Activated naive CD4-positive, alpha-beta T cell treated with anti-CD3 and anti-CD28 coated beads for 36 hours (primary cell): ENCODE results near the gene CHKA. TPM values are rescaled to one million over a fixed set of nuclear protein-coding genes. Genes with fewer than 3 reads are reported as not detected.

Source experiments
- CTCF ChIA-PET: fragments of 350-600 bp; sonication (Branson Sonifier 250); formaldehyde crosslinking; loops from one replicate; lab custom pipeline; 2021; ENCODE audit warnings: antibody characterized with exemption; lab: Charles Lee
- DNase-seq: peaks from one replicate; pipeline ENCODE4 v3.0.0-alpha.2; 2020
- H3K27ac Mint-ChIP-seq: one replicate; pipeline ENCODE4 v1.8.0; 2021; ENCODE audit warnings: mild to moderate bottlenecking, mixed read lengths
- H3K27me3 Mint-ChIP-seq: one replicate; pipeline ENCODE4 v1.8.0; 2021; ENCODE audit warnings: low read depth, mixed read lengths
- H3K36me3 Mint-ChIP-seq: one replicate; pipeline ENCODE4 v1.8.0; 2021; ENCODE audit warnings: low read depth, mixed read lengths
- H3K4me1 Mint-ChIP-seq: one replicate; pipeline ENCODE4 v1.8.0; 2021; ENCODE audit warnings: low read depth, mixed read lengths
- H3K4me3 Mint-ChIP-seq: one replicate; pipeline ENCODE4 v1.8.0; 2021; ENCODE audit warnings: mild to moderate bottlenecking, moderate library complexity, mixed read lengths
- H3K9me3 Mint-ChIP-seq: one replicate; pipeline ENCODE4 v1.8.0; 2021; ENCODE audit warnings: mixed read lengths
- intact Hi-C: fragments of 100-400 bp; cut with micrococcal nuclease; formaldehyde crosslinking; loops from one replicate; pipeline ENCODE4 v1.15.1; 2023
- total RNA-seq, 2 experiments: library from RNA; stranded (reverse); gene quantifications; one replicate each; pipeline ENCODE4 v1.2.3, GENCODE V29; 2021

CHKA gene
- total RNA-seq, 2 experiments from 2014 or later: 6.8 to 7.1 TPM

GRCh38 chr11:68077617-68078582, 43.3 kb downstream of the CHKA start:
- Mint-ChIP-seq H3K4me1 (no peaks in the 10 kb centered on the region), H3K27me3 (no peaks in the 10 kb centered on the region), H3K9me3 (no peaks in the 10 kb centered on the region), H3K27ac (no peak overlapping the region), H3K4me3 (no peak overlapping the region), H3K36me3 (no peaks in the 10 kb centered on the region)
- DNase-seq: no peak
- intact Hi-C loops: no loop called here
- CTCF ChIA-PET: interaction anchor here (0.6 to 1.3 kb wide), 5 partner anchors 17 to 131 kb away, joined by 3 to 4 read pairs (median 3); no protein-coding TSS in a partner anchor

GRCh38 chr11:68076371-68077042, 44.7 kb downstream of the CHKA start:
- Mint-ChIP-seq H3K27ac (no peak overlapping the region), H3K9me3 (no peaks in the 10 kb centered on the region), H3K27me3 (no peaks in the 10 kb centered on the region), H3K4me1 (no peaks in the 10 kb centered on the region), H3K4me3 (no peak overlapping the region), H3K36me3 (no peaks in the 10 kb centered on the region)
- no peak for DNase-seq
- CTCF ChIA-PET: interaction anchor here (0.6 to 1.3 kb wide), 2 partner anchors 130 to 131 kb away, joined by 3 to 5 read pairs; no protein-coding TSS in a partner anchor
- intact Hi-C loops: no loop called here

GRCh38 chr11:68074584-68075352, 46.4 kb downstream of the CHKA start:
- Mint-ChIP-seq H3K9me3 (no peaks in the 10 kb centered on the region), H3K27ac (no peak overlapping the region), H3K36me3 (peaks cover 5% of the 10 kb centered on the region), H3K27me3 (no peaks in the 10 kb centered on the region), H3K4me3 (no peak overlapping the region), H3K4me1 (no peaks in the 10 kb centered on the region)
- CTCF ChIA-PET: no interaction called here
- intact Hi-C loops: no loop called here
- DNase-seq: no peak

- Mint-ChIP-seq H3K27ac (no peak overlapping the region), H3K27me3 (no peaks in the 10 kb centered on the region), H3K4me3 (no peak overlapping the region), H3K4me1 (no peaks in the 10 kb centered on the region), H3K9me3 (no peaks in the 10 kb centered on the region), H3K36me3 (peaks cover 10% of the 10 kb centered on the region)
- intact Hi-C loops: no loop called here
- DNase-seq: no peak
- CTCF ChIA-PET: interaction anchor here (0.6 kb wide), 1 partner anchor 138 kb away, joined by 4 read pairs; no protein-coding TSS in a partner anchor
Measured at GRCh38 chr11:68071281-68072048, 49.7 kb downstream of the CHKA start.

GRCh38 chr11:68067991-68068390, 53.2 kb downstream of the CHKA start:
- H3K4me1 Mint-ChIP-seq: no peaks in the 10 kb centered on the region
- H3K36me3 Mint-ChIP-seq: peaks cover 16% of the 10 kb centered on the region
- H3K9me3 Mint-ChIP-seq: no peaks in the 10 kb centered on the region
- no peak overlapping the region for H3K27ac Mint-ChIP-seq
- no peaks in the 10 kb centered on the region for H3K27me3 Mint-ChIP-seq
- CTCF ChIA-PET: no interaction called here
- no peak for DNase-seq
- intact Hi-C loops: no loop called here
- no peak overlapping the region for H3K4me3 Mint-ChIP-seq

GRCh38 chr11:68066742-68067141, 54.4 kb downstream of the CHKA start:
- peaks cover 19% of the 10 kb centered on the region for H3K36me3 Mint-ChIP-seq
- H3K4me1 Mint-ChIP-seq: no peaks in the 10 kb centered on the region
- no peak overlapping the region for H3K4me3 Mint-ChIP-seq
- intact Hi-C loops: no loop called here
- H3K27ac Mint-ChIP-seq: no peak overlapping the region
- no peaks in the 10 kb centered on the region for H3K27me3 Mint-ChIP-seq
- CTCF ChIA-PET: no interaction called here
- H3K9me3 Mint-ChIP-seq: no peaks in the 10 kb centered on the region
- DNase-seq: no peak

- H3K4me1 Mint-ChIP-seq: no peaks in the 10 kb centered on the region
- DNase-seq: no peak
- no peak overlapping the region for H3K4me3 Mint-ChIP-seq
- no peak overlapping the region for H3K27ac Mint-ChIP-seq
- H3K36me3 Mint-ChIP-seq: peaks cover 20% of the 10 kb centered on the region
- H3K9me3 Mint-ChIP-seq: no peaks in the 10 kb centered on the region
- CTCF ChIA-PET: interaction anchor here (1.0 kb wide), 1 partner anchor 9 kb away, joined by 3 read pairs; no protein-coding TSS in a partner anchor
- H3K27me3 Mint-ChIP-seq: no peaks in the 10 kb centered on the region
- intact Hi-C loops: no loop called here
Measured at GRCh38 chr11:68065841-68066240, 55.3 kb downstream of the CHKA start.

GRCh38 chr11:68064926-68065325, 56.3 kb downstream of the CHKA start:
- H3K36me3 Mint-ChIP-seq: peaks cover 19% of the 10 kb centered on the region
- CTCF ChIA-PET: no interaction called here
- H3K4me1 Mint-ChIP-seq: no peaks in the 10 kb centered on the region
- no peak overlapping the region for H3K27ac Mint-ChIP-seq
- DNase-seq: no peak
- no peaks in the 10 kb centered on the region for H3K27me3 Mint-ChIP-seq
- no peaks in the 10 kb centered on the region for H3K9me3 Mint-ChIP-seq
- H3K4me3 Mint-ChIP-seq: no peak overlapping the region
- intact Hi-C loops: no loop called here

- intact Hi-C loops: no loop called here
- Mint-ChIP-seq H3K4me3 (no peak overlapping the region), H3K36me3 (peaks cover 12% of the 10 kb centered on the region), H3K27me3 (no peaks in the 10 kb centered on the region), H3K9me3 (no peaks in the 10 kb centered on the region), H3K27ac (no peak overlapping the region), H3K4me1 (no peaks in the 10 kb centered on the region)
- CTCF ChIA-PET: interaction anchor here (0.6 to 1.1 kb wide), 2 partner anchors 17 to 147 kb away, joined by 3 to 4 read pairs; no protein-coding TSS in a partner anchor
- no peak for DNase-seq
Measured at GRCh38 chr11:68061508-68061907, 59.7 kb downstream of the CHKA start.

- Mint-ChIP-seq H3K9me3 (no peaks in the 10 kb centered on the region), H3K27ac (no peak overlapping the region), H3K36me3 (peaks cover 6% of the 10 kb centered on the region), H3K27me3 (no peaks in the 10 kb centered on the region), H3K4me1 (no peaks in the 10 kb centered on the region), H3K4me3 (no peak overlapping the region)
- no peak for DNase-seq
- CTCF ChIA-PET: no interaction called here
- intact Hi-C loops: no loop called here
Measured at GRCh38 chr11:68057807-68058206, 63.4 kb downstream of the CHKA start.
